IPS-11a (cell line): ENCODE data around the gene COL4A4.

ENCODE experiments used
- H3K4me3 ChIP-seq: one replicate; pipeline ENCODE4 v1.5.1; 2013; ENCODE audit warnings: low read depth, low read length, control low read depth

COL4A4 gene

DNA sequence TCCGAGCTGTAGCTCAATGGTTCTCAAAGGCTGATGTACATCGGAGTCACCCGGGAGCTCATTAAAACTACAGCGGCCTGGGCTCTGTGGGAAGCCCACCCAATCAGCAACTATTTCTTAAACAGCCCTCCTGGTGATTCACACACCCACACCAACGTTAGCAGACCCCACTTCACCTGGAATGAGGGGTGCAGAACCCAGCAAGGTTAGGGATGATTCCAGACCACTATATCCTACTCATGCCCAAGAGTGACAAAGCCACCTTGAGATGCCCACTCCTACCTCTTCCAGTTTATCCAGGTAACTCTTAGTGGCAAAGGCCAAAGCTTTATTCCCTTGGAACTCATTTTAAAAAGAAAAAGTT is 178.4 kb downstream of the COL4A4 start:
- no peak overlapping the region for H3K4me3 ChIP-seq

DNA sequence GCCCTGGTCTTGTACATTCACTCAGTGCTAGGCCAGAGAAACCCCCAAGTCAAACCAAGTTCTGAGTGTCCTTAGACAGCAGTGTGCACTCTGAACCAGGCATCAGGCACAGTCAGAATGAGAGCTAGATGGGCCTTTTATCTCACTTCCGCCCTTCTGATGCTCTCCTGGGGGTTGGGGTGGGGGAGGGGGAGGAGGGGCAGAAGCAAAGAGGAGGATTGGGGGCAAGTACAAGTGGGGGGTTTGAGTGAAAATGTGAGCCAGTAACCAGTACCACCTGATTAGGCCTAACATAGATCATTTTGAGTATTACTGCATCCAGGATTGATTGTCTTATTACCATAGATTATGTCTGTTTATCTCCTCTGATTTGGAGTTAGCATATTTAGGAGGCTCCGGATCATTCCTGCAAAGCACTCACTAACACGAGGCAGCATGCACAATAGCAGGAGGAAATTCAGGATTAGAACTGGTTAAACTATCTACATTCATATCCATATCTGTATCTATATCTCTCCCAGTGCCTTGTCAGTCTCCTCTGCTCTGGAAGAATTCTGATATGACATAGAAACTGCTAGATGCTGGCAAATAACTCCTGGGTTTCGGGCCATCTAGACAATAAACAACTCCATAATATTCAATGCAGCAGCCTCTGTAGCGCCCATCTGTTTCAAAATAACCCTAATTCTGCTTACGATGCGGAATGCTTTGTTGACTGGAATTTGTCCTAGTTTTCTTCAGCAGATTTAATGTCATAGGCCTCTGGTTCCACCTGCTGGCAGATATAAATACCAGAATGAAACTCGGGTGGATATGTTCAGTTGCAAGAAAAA is 179.0 kb downstream of the COL4A4 start:
- H3K4me3 ChIP-seq: no peak overlapping the region

DNA sequence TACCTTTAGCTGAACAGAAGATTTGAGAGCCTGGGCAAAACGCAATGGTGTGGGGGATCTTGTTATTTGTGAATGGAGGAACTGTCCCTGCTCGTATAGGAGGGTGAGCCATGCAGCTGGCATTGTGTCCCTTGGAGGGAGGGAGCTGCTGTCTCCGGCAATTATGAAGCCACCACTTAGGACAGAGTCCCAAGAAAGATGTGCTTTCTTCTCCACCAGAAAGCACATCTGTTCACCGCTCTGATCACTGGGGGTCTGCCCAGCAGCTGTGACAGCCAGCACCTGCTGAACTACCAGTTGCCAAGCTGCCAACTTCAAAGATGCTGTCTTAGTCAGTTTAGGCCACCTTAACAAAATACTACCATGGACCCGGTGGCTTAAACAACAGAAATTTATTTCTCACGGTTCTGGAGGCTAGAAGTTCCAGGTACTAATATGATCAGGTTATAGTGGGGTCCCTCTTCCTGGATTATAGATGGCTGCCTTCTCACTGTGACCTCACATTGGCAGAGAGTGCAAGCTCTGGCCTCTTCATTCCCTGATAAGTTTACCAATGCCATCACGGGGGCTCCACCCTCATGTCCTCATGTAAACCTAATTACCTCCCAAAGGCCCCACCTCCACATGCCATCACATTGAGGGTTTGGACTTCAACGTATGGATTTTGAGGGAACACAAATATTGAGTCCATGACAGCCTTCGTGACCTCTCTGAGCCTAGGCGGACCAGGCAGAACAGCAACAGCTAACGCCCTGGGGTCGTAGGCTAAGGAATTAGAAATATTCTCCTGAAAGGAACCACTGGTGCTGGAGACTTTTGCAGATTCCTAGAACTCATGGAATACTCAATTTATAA is 179.9 kb downstream of the COL4A4 start:
- H3K4me3 ChIP-seq: no peak overlapping the region

DNA sequence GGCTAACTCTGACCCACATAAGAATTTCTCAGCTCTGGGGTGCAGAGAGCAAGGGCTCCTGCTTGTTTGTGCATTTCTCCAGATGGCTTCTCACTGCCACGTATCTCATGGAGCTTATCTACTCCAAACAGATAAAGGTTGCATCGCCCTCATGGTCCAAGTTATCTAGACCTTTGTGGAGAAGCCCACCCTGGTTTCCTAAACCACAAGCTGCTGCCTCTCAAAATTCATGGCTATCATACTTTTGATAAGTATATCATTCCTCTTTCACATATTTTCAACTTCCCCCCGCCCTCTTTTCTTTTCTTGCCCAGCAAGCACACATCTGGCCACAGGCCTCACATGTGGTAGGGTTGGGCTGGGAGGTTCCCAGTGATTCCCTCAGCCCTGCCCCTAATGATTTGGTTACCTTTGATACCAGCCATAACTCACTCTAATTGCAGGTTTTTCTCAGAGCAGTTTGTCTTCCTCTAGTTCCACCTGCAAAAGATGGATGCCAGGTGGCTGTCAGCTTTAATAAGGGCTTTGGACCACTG is 182.1 kb downstream of the COL4A4 start:
- H3K4me3 ChIP-seq: no peak overlapping the region

DNA sequence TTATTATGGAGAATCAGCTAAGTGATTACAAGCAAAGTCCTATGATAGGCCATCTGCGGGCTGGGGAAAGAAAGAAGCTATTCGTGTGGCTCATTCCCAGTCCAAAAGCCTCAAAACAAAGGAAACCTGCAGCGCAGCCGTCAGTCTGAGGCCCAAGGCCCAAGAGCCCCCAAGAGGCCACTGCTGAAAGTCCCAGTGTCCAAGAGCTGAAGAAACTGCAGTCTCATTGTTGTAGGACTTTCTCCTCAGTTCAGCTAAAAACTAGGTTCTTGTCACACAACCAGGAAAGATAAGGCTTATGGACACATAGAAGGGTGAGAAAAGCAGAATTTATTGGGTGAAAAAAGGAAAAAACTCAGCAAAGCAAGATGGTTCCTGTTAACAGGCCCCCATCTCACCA is 185.0 kb downstream of the COL4A4 start:
- H3K4me3 ChIP-seq: no peak overlapping the region

DNA sequence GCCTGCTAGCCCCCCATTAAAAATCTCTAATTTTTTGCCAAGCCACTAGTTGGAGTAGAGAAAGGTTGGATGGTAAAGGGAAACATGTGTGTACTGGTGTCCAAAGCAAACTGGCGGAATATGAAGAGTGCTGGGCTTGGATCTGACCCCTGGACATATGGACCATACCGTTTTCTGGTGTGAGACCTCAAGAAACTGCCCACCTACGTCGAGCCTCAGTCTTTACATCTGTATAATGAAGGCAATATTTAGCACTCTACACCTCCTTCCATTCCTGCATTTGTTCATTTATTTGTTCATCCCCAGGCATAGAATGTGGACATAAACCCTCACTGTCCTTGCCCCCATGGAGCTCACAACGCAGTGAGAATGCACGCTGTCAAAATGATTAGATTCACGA is 185.7 kb downstream of the COL4A4 start:
- H3K4me3 ChIP-seq: no peak overlapping the region

DNA sequence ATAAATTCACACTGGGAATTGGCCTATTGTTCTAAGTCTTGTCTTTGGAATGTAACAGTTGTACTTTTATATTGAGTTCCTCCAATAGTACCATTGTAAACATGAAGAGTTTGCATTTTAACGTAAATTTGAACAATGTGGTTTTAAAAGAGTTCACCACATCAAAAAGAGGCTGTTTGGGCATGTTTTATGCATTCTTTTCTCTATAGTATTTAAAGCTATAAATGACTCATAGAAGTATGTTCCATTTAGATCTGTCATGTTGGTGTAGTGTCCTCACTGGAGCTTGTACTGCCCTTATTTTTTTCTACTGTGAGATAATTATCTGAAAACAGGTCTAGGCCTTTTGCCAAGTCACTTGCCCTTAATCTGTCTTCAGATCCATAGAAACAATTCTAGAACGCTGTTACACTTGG is 186.2 kb downstream of the COL4A4 start:
- no peak overlapping the region for H3K4me3 ChIP-seq

DNA sequence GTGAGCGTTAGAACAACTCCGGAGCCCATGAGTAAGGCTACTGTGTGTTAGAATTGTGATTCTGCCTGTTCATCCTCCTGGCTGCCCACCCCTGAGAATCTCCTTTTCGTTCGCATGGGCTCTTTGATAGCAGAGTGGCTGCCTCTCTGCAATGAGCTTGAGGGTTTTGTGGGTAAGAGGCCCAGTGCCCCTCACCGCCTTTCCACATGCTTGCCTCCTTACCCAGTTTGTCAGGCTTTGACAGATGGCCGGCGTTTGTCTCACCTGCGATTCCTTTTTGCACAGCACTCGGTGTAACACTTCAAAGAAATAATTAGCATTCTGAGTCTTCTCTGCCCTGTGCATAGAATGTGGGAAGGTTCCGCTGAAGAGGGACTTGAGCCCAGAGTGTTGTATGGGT is 190.2 kb downstream of the COL4A4 start:
- no peak overlapping the region for H3K4me3 ChIP-seq

DNA sequence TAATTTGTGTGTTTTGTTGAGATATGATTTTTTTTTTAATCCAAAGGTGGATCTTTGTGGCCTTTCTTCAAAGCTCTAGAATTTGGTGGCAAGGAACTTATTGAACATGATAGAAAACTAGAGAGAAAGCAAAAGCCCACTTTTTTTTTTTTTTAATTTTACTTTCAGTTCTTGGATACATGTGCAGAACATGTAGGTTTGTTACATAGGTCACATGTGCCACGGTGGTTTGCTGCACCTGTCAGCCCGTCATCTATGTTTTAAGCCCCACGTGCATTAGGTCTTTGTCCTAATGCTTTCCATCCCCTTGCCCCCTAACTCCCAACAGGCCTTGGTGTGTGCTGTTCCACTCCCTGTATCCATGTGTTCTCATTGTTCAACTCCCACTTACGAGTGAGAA is 192.2 kb downstream of the COL4A4 start:
- H3K4me3 ChIP-seq: no peak overlapping the region

DNA sequence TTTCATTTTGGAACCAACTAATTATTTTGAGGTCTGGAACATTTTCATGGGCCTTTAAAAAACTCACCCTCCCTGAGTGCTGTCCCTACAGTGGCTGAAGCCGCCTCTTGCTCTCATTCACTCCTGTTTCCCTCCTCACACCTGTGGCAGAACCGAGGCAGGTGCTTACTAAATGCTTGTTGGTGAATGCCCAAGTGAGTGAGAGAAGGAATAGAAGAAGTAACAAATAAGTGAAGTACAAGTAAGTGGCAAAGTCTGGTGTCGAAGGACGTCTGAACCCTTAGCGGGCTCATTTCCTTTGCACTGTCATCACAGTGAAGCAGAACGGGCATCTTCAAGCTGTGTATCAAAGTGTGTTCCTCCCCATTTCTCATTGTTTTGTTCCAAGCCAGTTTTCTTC is 192.9 kb downstream of the COL4A4 start:
- no peak overlapping the region for H3K4me3 ChIP-seq

DNA sequence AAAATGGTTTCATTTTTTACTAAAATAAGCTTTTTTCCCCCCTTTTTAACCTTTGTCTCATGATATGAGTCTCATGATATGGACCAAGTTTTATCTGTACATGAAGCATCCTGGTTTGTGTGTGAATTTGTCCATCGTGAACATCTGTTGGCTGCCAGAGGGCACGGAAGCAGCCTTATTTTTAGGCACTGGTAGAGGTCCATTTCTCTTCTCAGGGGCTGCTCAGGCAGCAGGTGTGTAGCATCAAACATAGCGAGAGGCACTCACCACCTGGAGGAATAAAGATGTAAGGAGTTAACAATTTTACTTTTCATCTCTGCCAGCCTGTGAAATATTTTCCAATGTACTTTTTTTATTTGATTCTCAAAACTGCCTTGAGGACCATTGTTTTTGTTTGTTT is 193.6 kb downstream of the COL4A4 start:
- H3K4me3 ChIP-seq: no peak overlapping the region

DNA sequence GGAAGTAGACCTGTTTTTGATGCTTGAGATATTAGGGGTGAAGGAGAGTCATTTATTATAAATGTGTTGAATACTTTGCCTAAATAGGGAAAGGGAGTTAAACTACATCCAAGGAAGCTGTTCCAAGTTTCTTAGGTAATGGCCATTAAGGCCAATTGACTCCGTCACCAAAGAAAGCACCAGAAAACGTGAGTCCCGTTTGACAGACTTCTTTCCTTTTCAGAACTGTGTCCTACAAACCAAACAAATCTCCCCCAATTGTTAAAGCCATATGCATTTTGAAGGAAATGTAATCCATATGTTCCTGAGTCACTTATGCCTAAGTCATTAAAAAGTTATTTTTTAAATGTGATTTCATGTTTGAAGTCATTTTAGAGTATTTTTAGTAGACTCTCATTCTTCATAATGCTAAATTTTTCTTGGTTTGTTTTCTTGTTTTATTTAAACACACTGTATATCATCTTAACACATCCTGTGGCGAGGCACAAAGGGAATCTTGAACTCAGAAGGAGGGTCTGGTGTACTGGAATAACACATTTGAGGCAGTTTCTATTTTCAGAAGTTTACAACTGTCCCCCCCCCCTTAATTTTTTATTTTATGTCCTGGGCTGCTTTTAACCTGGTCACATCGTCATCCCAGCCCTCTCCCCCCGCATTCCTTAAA is 194.5 kb downstream of the COL4A4 start:
- no peak overlapping the region for H3K4me3 ChIP-seq

DNA sequence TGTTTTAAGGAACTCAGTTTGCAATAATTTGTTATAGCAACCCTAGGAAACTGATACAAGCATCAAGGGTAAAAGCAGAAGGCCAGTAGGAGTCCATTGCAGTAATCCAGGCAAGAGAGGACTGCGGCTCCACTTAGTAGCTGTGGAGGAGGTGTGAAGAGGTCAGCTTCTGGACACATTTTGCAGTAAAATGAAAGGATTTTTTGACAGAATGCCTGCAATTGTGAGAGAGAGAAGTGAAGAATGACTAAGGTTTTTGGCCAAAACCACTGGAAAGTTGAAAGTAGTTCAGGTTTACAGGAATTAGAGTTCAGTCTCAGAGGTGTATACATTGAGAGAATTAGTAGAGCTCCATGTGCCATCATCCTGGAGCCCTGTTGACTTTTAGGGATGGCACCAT is 198.6 kb downstream of the COL4A4 start:
- H3K4me3 ChIP-seq: no peak overlapping the region

DNA sequence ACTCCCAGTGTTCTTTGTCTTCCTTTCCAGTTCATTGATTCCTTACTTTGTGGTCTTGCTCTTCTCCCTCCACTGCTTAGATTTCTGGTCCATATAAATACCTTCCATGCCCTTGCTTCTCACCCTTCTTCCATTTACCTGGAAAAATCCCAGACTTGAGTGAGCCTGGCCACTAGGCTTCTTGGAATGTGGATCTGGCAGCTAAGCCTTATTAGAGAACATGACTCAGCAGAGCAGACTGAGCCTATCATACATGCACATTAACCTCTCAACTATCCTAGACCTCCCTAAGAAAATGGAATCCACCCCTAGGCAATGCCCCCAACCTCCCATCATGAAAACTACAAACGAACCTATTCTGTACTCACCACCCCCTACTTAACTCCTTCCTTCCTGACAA is 200.5 kb downstream of the COL4A4 start:
- no peak overlapping the region for H3K4me3 ChIP-seq

DNA sequence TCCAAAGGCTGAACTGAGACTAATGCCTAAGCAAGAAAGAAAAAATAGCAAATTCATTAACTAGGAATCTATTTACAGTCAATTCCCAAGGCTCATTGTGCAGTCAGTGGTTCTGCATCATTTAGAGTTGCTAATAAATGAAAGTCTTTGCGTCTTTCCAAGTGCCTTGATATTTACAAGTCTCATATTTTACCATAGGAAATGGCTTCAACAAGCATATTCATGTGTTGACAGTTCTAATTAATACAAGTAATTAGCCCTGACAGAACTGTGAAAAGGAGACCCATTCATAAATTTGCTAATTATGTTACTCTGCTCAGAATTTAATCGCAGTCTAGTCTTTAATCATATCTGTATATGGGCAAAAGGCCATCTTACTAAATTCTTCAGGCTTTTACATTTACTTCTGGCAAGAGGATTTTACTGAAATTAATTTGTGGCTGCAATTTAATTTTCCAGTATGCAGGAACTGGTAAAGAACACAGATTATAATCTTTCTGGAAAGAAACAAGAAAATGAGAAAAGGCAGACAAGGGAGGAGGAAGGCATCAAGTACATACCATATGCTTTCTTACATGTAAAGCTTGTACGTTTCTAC is 201.7 kb downstream of the COL4A4 start:
- H3K4me3 ChIP-seq: no peak overlapping the region

DNA sequence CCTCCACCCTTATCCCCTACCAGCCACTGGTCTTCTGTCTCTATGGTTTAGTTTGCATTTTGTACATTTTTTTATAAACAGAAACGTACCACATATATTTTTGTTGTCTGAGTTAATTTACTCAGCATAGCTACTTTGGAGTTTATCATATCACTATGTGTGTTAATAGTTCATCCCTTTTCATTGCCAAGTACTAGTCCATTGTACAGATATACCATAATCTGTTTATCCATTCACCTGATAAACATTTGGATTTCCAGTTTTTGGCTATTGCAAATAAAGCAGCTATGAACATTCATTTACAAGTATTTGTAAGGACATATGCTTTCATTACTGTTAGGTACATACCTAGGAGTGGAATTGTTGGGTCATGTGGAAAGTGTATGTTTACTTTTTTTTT is 204.6 kb downstream of the COL4A4 start:
- no peak overlapping the region for H3K4me3 ChIP-seq

DNA sequence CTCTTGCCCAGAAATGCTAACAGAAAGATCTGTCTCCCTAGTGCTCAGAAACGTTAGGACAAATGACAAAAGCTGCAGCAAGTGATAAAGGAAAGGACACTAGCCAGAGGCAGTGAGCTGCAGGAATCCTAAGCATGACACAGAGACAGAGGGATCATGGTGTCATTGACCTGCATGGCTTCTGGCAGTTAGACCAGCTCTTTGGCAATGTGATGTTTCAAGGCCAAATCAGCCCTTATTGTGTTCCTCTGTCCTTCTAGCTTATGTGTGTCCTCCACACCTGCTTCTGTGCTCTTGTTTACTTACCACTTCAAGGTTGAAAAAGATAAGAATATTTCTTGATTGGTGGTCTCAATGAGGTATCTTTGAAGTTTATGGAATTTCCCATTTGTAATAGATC is 207.3 kb downstream of the COL4A4 start:
- H3K4me3 ChIP-seq: no peak overlapping the region

DNA sequence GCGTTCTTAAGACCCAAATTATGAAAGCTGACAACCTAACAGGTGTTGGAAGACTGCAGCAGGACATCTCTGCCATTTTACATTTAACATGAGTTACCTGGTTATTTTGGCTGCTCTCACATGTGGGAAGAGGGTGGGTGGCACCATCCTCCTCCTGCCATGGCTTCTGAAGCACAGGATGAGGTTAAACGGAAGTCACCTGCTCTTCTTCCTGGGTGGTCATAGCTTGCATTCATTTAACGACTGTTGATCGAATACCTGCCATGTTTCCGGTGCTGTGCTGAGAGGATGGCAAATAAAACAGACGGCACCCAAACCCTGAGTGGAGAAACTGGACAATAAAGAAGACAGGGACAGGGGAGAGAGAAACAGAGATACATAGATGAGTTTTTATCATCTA is 210.2 kb downstream of the COL4A4 start:
- H3K4me3 ChIP-seq: no peak overlapping the region

DNA sequence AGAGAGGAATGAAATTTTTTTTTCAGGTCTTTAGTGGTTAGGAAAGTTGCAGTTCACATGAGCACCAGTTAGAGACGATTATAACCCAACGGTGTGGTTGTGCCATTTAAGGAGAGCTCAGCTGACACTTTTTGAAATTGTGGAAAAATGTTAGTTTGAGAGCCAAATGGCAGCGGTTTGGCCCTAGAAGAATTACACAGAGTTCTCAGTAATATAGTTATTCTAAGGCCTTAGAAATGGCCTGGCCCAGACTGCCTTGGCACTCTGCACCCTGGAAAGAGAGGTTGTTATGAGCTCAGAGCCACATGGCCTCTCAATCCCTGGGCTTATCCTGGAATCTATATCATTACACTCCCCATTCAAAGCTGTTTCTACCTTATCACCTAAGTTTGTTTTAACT is 210.8 kb downstream of the COL4A4 start:
- no peak overlapping the region for H3K4me3 ChIP-seq
